GM19467 (cell line): Measurements from ENCODE around the gene HSP90AB1.

Experiments
- ATAC-seq: cut with Tn5 transposase; IDR thresholded peaks from one replicate; pipeline ENCODE4 v1.9.1; 2021; ENCODE audit warnings: mild to moderate bottlenecking, moderate library complexity; ENCODE audit not compliant: unreplicated experiment

HSP90AB1 gene

GRCh38 chr6:44235269-44235668 lies 11.6 kb upstream of the HSP90AB1 start:
- no peak for ATAC-seq

GRCh38 chr6:44235891-44236516 lies 10.9 kb upstream of the HSP90AB1 start:
- no peak for ATAC-seq

GRCh38 chr6:44237021-44237812 lies 9.7 kb upstream of the HSP90AB1 start:
- ATAC-seq: peak; percentile 54

GRCh38 chr6:44237813-44238433 lies 9.0 kb upstream of the HSP90AB1 start:
- peak; percentile 68 for ATAC-seq

- ATAC-seq: no peak
These were observed 8.1 kb upstream of the HSP90AB1 start for GRCh38 chr6:44238687-44239350.

- no peak for ATAC-seq
These were observed 3.6 kb upstream of the HSP90AB1 start for GRCh38 chr6:44243345-44243744.

GRCh38 chr6:44245391-44245911 lies 1.4 kb upstream of the HSP90AB1 start:
- ATAC-seq: no peak

GRCh38 chr6:44245912-44246662 lies 814 bp upstream of the HSP90AB1 start:
- peak; percentile 40 for ATAC-seq

GRCh38 chr6:44247338-44248302 lies 719 bp downstream of the HSP90AB1 start:
- peak; percentile 22 for ATAC-seq

- no peak for ATAC-seq
These were observed 1.7 kb downstream of the HSP90AB1 start for GRCh38 chr6:44248579-44248978.

- no peak for ATAC-seq
These were observed 2.3 kb downstream of the HSP90AB1 start for GRCh38 chr6:44249082-44249748.

- ATAC-seq: no peak
These were observed 3.3 kb downstream of the HSP90AB1 start for GRCh38 chr6:44250067-44250717.

GRCh38 chr6:44250718-44251123 lies 3.8 kb downstream of the HSP90AB1 start:
- no peak for ATAC-seq

- ATAC-seq: no peak
These were observed 4.9 kb downstream of the HSP90AB1 start for GRCh38 chr6:44251576-44252524.

- ATAC-seq: no peak
These were observed 6.6 kb downstream of the HSP90AB1 start for GRCh38 chr6:44253307-44254101.
